NCI-H774 (cell line): ENCODE data around the gene CCDC107.

Experiments used
- DNase-seq: peaks from one replicate; lab custom pipeline; 2025; lab: John Stamatoyannopoulos, UW

The CCDC107 gene

DNA sequence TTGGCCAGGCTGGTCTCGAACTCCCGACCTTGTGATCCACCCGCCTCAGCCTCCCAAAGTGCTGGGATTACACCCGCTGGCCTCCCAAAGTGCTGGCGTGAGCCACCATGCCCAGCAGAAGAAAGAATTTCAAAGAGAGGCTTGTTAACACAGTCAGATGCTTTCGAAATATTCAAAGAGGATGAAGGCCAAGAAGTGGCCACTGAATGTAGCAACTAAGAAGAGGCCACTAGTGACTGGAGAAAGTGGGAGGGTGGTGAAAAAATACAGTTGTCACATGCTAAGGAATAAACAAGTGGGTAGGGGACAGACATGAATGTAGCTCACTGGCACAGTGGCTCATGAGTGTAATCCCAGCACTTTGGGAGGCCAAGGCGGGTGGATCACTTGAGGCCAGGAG, 44.6 kb downstream of the CCDC107 start:
- DNase-seq = no peak

DNA sequence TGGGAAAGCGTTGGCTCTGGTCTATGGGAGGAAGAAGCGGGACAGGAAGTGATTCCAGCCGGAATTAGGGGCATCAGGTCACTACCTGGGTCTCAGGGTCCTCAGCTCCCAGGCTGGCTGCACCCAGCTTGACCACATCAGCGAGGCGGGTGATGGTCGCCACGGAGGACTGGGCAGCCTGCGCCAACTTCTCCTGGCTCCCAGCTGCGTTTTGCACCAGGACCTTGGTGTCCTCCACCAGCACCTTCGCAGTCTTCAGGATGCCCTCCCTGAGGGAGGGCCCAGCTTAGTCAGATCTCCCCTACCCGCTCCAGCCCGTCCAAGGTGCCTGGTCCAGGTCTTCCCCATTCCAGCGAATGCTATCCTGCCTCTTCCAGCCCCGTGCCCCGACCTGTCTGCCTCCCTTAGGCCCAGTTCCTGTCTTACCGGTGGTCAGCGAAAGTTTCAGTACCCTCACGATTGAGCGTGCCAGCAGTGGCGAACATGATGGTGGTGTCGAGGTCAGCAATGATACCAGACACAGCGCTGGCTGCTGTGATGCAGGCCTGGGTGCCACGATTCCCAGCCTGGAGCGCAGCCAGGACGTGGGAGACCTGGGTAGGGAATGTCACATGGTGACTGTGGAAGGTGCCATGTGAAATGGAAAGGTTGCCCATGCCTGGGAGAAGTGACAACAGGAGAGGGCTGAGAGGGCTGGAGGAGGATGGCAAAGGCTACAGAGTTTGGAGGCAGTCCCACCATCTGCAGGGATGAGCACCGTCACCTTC, 46.0 kb downstream of the CCDC107 start:
- DNase-seq = no peak

DNA sequence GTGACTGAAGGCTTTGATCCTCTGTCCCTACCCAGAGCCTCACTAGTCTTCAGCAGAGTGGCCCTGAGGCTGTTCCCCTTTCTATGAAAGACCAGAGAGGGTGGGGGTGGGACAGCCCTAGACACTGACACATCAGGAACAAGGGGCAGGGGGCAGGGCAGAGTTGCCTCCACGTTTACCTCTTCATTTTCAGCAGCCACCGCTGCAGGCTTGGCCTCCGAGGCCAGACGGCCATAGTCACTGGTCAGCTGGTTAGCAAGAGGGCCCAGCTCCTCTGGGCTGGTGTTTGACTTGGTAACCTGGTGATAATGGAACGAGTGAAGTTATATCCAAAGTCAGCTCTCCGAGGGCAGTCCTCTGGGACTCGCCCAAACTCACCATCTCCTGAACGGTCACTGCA, 47.3 kb downstream of the CCDC107 start:
- DNase-seq = no peak

DNA sequence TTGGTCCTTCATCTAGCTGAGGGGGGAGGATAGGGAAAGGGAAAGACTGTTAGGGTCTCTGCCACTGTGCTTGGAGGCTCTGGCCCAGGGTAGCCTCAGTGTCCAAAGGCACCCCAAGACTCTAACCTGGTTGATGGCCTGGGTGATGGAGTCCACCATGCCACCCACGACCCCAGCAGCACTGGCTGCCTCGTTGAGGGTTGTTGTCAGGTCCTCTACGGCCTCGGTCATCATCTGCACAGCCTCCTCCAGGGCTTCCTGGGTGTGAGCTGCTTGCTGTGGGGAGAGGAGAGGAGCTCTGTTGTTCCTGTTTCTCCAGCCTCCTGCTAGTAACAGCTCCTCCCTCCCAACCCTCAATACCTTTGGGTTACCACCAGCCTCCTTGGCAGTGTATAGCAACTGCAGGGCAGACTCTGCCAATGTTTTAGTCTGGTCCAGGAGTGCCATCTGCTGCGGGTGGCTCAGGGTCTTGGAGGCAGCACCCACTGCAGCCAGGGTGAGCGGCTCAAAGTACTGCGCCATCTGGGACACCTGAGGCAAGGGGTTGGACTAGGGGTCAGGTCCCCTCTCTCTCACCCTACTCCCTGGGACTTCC, 47.8 kb downstream of the CCDC107 start:
- no peak for DNase-seq

DNA sequence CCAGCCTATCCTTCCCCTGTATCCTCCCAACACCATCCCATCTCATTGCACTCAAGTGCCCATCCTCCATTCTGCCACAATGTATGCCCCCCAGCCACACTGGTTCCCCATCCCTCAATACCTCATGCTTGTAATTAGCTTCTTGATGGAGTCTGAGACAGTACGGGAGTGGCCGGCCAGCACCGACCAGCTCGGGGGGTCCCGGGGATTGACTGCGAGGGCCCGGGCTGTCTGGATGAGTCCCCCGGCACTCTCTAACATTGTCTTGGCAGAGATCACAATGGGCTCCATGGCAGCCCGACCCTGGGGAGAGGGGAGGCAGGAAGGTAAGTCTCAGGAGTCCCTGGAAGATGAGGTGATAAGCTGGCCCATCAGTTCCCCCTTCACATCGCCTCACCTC, 48.9 kb downstream of the CCDC107 start:
- DNase-seq = no peak

DNA sequence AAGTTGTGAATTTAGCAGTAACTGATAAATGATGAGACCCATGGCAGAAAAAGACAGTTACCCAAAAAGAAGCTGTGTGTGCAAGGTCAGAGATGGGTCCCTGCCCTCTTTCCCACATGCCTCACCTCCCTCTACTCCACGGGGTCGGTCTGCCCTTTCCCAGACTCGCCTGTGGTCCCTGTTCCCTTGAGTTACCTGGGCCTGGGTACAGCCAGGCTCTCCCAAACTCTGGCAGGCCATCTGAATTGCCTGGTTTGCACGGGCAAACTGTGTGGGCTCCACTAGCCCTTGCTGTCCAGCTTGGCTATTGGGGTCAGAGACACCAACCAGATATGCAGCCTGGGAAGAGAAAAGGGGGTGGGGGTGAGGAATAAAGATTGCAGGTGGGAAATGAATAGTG, 50.1 kb downstream of the CCDC107 start:
- no peak for DNase-seq

DNA sequence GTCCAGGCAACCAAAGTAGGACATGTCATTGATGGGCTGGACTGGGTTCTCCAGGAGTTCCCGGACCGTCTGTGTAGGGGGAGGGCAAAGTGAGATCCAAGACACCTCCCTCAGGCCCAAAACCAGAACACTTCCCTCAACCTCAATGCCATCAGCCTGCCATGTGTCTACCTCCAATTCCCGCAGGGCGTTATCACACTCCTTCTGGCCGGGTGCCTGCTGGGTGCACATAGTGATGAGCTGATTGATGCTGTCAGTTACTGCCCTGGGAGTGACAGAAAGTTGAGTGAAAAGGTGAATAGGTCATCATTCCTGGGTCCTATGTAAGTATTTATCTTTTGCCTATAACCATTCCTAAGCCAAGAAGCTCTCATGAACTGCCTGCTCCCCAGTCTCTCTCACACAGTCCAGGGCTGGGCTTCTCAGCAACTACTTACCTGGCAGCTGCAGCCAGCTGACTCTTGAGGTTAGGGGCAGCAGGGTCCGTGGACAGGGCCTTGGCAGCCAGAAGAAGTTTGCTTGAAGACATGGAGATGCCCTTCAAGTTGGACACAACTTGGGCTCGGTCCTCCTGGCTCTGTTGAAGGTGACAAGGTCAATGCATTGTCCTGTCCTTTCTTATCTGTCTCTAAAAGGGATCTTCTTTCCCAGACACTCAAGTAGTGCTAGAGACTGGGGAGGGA, 52.9 kb downstream of the CCDC107 start:
- DNase-seq = no peak
